ENCODE data around the gene ZNF860.
"Not testable (repeated sequence)": the region's sequence is repeated elsewhere in the genome, so short reads cannot be mapped to it uniquely, and the experiment has no call there.

ZNF860 gene

GRCh38 chr3:31992995-31993394, 11.4 kb downstream of the ZNF860 start:
- H3K23ac ChIP-seq (ENCODE audit: low read depth, low read length, poor library complexity); H3K9ac ChIP-seq (ENCODE audit: low read depth, low read length, poor library complexity); H2AFZ ChIP-seq (ENCODE audit: low read length); H3K18ac ChIP-seq (ENCODE audit: low read length); H3K27me3 ChIP-seq (ENCODE audit: control insufficient read depth in 3 of 3, insufficient read depth in 3 of 3, low read depth in 1 of 3, low read length in 3 of 3); H3K27ac ChIP-seq (replicated peaks; ENCODE audit: low read length); DNase-seq (ENCODE audit: low spot score); H2AK5ac ChIP-seq (ENCODE audit: low read depth, low read length); H3K4me2 ChIP-seq (ENCODE audit: insufficient read depth, low read length, poor library complexity, severe bottlenecking); H3K4me1 ChIP-seq (ENCODE audit: control insufficient read depth in 2 of 2, insufficient read depth in 1 of 2, low read depth in 1 of 2, low read length in 2 of 2); H3K14ac ChIP-seq (ENCODE audit: low read length); H4K8ac ChIP-seq (ENCODE audit: low read depth, low read length); H3K4me3 ChIP-seq (ENCODE audit: low read length in 2 of 2); H2BK120ac ChIP-seq (ENCODE audit: low read depth, low read length); H3K36me3 ChIP-seq (replicated peaks in 1 of 2; ENCODE audit: control insufficient read depth in 2 of 2, insufficient read depth in 2 of 2, low read length in 2 of 2); H3K4ac ChIP-seq (ENCODE audit: low read length); H2BK12ac ChIP-seq (ENCODE audit: low read length); H3K9me3 ChIP-seq (replicated peaks in 1 of 2; ENCODE audit: control insufficient read depth in 2 of 2, insufficient read depth in 1 of 2, low read depth in 1 of 2, low read length in 2 of 2); H2BK15ac ChIP-seq (ENCODE audit: low read length); H4K91ac ChIP-seq (ENCODE audit: low read depth, low read length, poor library complexity); H3K79me1 ChIP-seq (ENCODE audit: low read depth, low read length); H2BK5ac ChIP-seq (ENCODE audit: low read length): not testable (repeated sequence)
- no CpG with 5 or more reads among the region's 6 CpGs for WGBS, 2 donors (ENCODE audit: extremely low coverage in 2 of 2, insufficient read length in 2 of 2, insufficient replicate concordance in 1 of 2)

- Histone ChIP-seq H2BK12ac (ENCODE audit: low read length) (no peak overlapping the region), H3K14ac (ENCODE audit: low read length) (no peak overlapping the region), H3K4me1 (ENCODE audit: control insufficient read depth in 2 of 2, insufficient read depth in 1 of 2, low read depth in 1 of 2, low read length in 2 of 2) (no peaks in the 10 kb centered on the region), H4K8ac (ENCODE audit: low read depth, low read length) (no peak overlapping the region), H3K79me1 (ENCODE audit: low read depth, low read length) (no peaks in the 10 kb centered on the region), H3K23ac (ENCODE audit: low read depth, low read length, poor library complexity) (no peak overlapping the region), H3K4ac (ENCODE audit: low read length) (no peak overlapping the region), H3K18ac (ENCODE audit: low read length) (no peak overlapping the region), H3K4me2 (ENCODE audit: insufficient read depth, low read length, poor library complexity, severe bottlenecking) (no peak overlapping the region), H2BK120ac (ENCODE audit: low read depth, low read length) (no peak overlapping the region), H3K36me3 (replicated peaks in 1 of 2; ENCODE audit: control insufficient read depth in 2 of 2, insufficient read depth in 2 of 2, low read length in 2 of 2) (no peaks in the 10 kb centered on the region), H3K4me3 (ENCODE audit: low read length in 2 of 2) (no peak overlapping the region), H4K91ac (ENCODE audit: low read depth, low read length, poor library complexity) (no peak overlapping the region), H2BK5ac (ENCODE audit: low read length) (no peak overlapping the region), H3K9ac (ENCODE audit: low read depth, low read length, poor library complexity) (no peak overlapping the region), H2AFZ (ENCODE audit: low read length) (no peak overlapping the region), H2AK5ac (ENCODE audit: low read depth, low read length) (no peak overlapping the region), H2BK15ac (ENCODE audit: low read length) (no peak overlapping the region), H3K27me3 (ENCODE audit: control insufficient read depth in 3 of 3, insufficient read depth in 3 of 3, low read depth in 1 of 3, low read length in 3 of 3) (no peaks in the 10 kb centered on the region), H3K9me3 (replicated peaks in 1 of 2; ENCODE audit: control insufficient read depth in 2 of 2, insufficient read depth in 1 of 2, low read depth in 1 of 2, low read length in 2 of 2) (peaks cover 4 to 5% of the 10 kb centered on the region in 2 donors), H3K27ac (replicated peaks; ENCODE audit: low read length) (no peak overlapping the region)
- DNase-seq (ENCODE audit: low spot score) = no peak
- no CpG with 5 or more reads among the region's 1 CpG for WGBS, 2 donors (ENCODE audit: extremely low coverage in 2 of 2, insufficient read length in 2 of 2, insufficient replicate concordance in 1 of 2)
Observed at GRCh38 chr3:31993843-31994242, 12.3 kb downstream of the ZNF860 start.

DNA sequence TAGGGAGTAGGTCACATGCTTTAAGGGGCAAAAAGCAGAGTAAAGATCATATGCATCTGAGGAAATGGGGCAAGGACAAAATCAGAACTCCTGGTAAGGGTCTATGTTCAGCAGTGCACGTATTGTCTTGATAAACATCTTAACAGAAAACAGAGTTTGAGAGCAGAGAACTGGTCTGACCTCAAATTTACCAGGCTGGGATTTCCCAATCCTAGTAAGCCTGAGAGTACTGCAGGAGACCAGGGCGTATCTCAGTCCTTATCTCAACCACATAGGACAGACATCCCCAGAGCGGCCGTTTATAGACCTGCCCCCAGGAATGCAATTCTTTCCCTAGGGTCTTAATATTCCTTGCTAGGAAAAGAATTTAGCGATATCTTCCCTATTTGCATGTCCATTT, 13.5 kb downstream of the ZNF860 start:
- no CpG with 5 or more reads among the region's 5 CpGs for WGBS, 2 donors (ENCODE audit: extremely low coverage in 2 of 2, insufficient read length in 2 of 2, insufficient replicate concordance in 1 of 2)

GRCh38 chr3:31996195-31996594, 14.6 kb downstream of the ZNF860 start:
- H2BK120ac ChIP-seq (ENCODE audit: low read depth, low read length) = no peak overlapping the region
- H3K14ac ChIP-seq (ENCODE audit: low read length) = no peak overlapping the region
- no peaks in the 10 kb centered on the region for H3K36me3 ChIP-seq (replicated peaks in 1 of 2; ENCODE audit: control insufficient read depth in 2 of 2, insufficient read depth in 2 of 2, low read length in 2 of 2)
- H3K79me1 ChIP-seq (ENCODE audit: low read depth, low read length) = no peaks in the 10 kb centered on the region
- H3K9ac ChIP-seq (ENCODE audit: low read depth, low read length, poor library complexity) = no peak overlapping the region
- H4K91ac ChIP-seq (ENCODE audit: low read depth, low read length, poor library complexity) = no peak overlapping the region
- H2BK5ac ChIP-seq (ENCODE audit: low read length) = no peak overlapping the region
- no peak overlapping the region for H2AK5ac ChIP-seq (ENCODE audit: low read depth, low read length)
- no peak overlapping the region for H3K27ac ChIP-seq (replicated peaks; ENCODE audit: low read length)
- H3K27me3 ChIP-seq (ENCODE audit: control insufficient read depth in 3 of 3, insufficient read depth in 3 of 3, low read depth in 1 of 3, low read length in 3 of 3) = no peaks in the 10 kb centered on the region
- no peak overlapping the region for H2BK15ac ChIP-seq (ENCODE audit: low read length)
- no peak overlapping the region for H3K4me3 ChIP-seq (ENCODE audit: low read length in 2 of 2)
- H3K9me3 ChIP-seq (replicated peaks in 1 of 2; ENCODE audit: control insufficient read depth in 2 of 2, insufficient read depth in 1 of 2, low read depth in 1 of 2, low read length in 2 of 2) = peaks cover 0 to 2% of the 10 kb centered on the region in 2 donors
- H3K4me1 ChIP-seq (ENCODE audit: control insufficient read depth in 2 of 2, insufficient read depth in 1 of 2, low read depth in 1 of 2, low read length in 2 of 2) = no peaks in the 10 kb centered on the region
- H3K4me2 ChIP-seq (ENCODE audit: insufficient read depth, low read length, poor library complexity, severe bottlenecking) = no peak overlapping the region
- H3K18ac ChIP-seq (ENCODE audit: low read length) = no peak overlapping the region
- no peak overlapping the region for H4K8ac ChIP-seq (ENCODE audit: low read depth, low read length)
- no peak for DNase-seq (ENCODE audit: low spot score)
- H3K23ac ChIP-seq (ENCODE audit: low read depth, low read length, poor library complexity) = no peak overlapping the region
- no peak overlapping the region for H3K4ac ChIP-seq (ENCODE audit: low read length)
- no peak overlapping the region for H2AFZ ChIP-seq (ENCODE audit: low read length)
- WGBS, 2 donors (ENCODE audit: extremely low coverage in 2 of 2, insufficient read length in 2 of 2, insufficient replicate concordance in 1 of 2) = no CpG with 5 or more reads among the region's 1 CpG
- H2BK12ac ChIP-seq (ENCODE audit: low read length) = no peak overlapping the region

More for the DNA sequence above, 13.5 kb downstream of the ZNF860 start:
- not testable (repeated sequence) for H2BK5ac ChIP-seq (ENCODE audit: low read length); H3K9ac ChIP-seq (ENCODE audit: low read depth, low read length, poor library complexity); H2BK120ac ChIP-seq (ENCODE audit: low read depth, low read length); H2AFZ ChIP-seq (ENCODE audit: low read length); DNase-seq (ENCODE audit: low spot score); H3K4me3 ChIP-seq (ENCODE audit: low read length in 2 of 2); H2BK12ac ChIP-seq (ENCODE audit: low read length); H3K14ac ChIP-seq (ENCODE audit: low read length); H3K9me3 ChIP-seq (replicated peaks in 1 of 2; ENCODE audit: control insufficient read depth in 2 of 2, insufficient read depth in 1 of 2, low read depth in 1 of 2, low read length in 2 of 2); H3K4me1 ChIP-seq (ENCODE audit: control insufficient read depth in 2 of 2, insufficient read depth in 1 of 2, low read depth in 1 of 2, low read length in 2 of 2); H3K36me3 ChIP-seq (replicated peaks in 1 of 2; ENCODE audit: control insufficient read depth in 2 of 2, insufficient read depth in 2 of 2, low read length in 2 of 2); H4K8ac ChIP-seq (ENCODE audit: low read depth, low read length); H4K91ac ChIP-seq (ENCODE audit: low read depth, low read length, poor library complexity); H3K4me2 ChIP-seq (ENCODE audit: insufficient read depth, low read length, poor library complexity, severe bottlenecking); H3K4ac ChIP-seq (ENCODE audit: low read length); H3K27ac ChIP-seq (replicated peaks; ENCODE audit: low read length); H3K27me3 ChIP-seq (ENCODE audit: control insufficient read depth in 3 of 3, insufficient read depth in 3 of 3, low read depth in 1 of 3, low read length in 3 of 3); H3K79me1 ChIP-seq (ENCODE audit: low read depth, low read length); H3K23ac ChIP-seq (ENCODE audit: low read depth, low read length, poor library complexity); H3K18ac ChIP-seq (ENCODE audit: low read length); H2AK5ac ChIP-seq (ENCODE audit: low read depth, low read length); H2BK15ac ChIP-seq (ENCODE audit: low read length)

Data from neuronal stem cell (in vitro differentiated cells).